ENCODE measurements around the gene KDM1B. TPM values are rescaled to one million over a fixed set of nuclear protein-coding genes. Genes with fewer than 3 reads are reported as not detected.
"Not testable (repeated sequence)": the region's sequence is repeated elsewhere in the genome, so short reads cannot be mapped to it uniquely, and the experiment has no call there.

The KDM1B gene
- total and polyA plus RNA-seq, 2 donors (not counting 1 experiment from before 2014, with no cell fraction given), result 12.0 to 26.1 TPM

DNA sequence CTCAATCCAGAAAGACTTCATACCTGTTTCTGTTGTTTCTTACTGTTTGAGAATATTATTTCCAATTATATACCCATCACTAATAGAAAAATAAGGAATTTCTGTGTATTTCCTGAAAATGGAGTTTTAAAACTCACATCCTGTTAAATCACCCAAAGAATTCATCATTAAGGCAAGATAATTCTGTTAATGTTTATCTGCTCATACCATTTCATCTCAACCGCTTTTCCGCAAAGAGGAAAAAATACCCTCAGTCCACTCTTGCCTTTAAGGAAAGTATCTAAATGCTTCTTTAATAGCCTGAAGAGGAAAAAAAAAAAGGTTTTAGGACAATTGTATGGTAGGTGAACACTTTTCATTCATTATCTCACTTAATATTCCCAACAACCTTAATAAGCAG is 7.6 kb upstream of the KDM1B start:
- TF ChIP-seq, protein P1, sequence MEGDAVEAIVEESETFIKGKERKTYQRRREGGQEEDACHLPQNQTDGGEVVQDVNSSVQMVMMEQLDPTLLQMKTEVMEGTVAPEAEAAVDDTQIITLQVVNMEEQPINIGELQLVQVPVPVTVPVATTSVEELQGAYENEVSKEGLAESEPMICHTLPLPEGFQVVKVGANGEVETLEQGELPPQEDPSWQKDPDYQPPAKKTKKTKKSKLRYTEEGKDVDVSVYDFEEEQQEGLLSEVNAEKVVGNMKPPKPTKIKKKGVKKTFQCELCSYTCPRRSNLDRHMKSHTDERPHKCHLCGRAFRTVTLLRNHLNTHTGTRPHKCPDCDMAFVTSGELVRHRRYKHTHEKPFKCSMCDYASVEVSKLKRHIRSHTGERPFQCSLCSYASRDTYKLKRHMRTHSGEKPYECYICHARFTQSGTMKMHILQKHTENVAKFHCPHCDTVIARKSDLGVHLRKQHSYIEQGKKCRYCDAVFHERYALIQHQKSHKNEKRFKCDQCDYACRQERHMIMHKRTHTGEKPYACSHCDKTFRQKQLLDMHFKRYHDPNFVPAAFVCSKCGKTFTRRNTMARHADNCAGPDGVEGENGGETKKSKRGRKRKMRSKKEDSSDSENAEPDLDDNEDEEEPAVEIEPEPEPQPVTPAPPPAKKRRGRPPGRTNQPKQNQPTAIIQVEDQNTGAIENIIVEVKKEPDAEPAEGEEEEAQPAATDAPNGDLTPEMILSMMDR (conservative IDR thresholded peaks at IDR 0.05 in 1 of 2, IDR thresholded peaks at IDR 0.05 in 1 of 2; ENCODE audit: low read depth in 1 of 2, low read length in 2 of 2), result no peak
- TF ChIP-seq EZH2 (IDR thresholded peaks at IDR 0.05; ENCODE audit: low read length, missing control alignments), result no peak
- Histone ChIP-seq H3K9me3 (ENCODE audit: control insufficient read depth, insufficient read depth, low read depth, low read length) (no peaks in the 10 kb centered on the region), H3K27me3 (ENCODE audit: control insufficient read depth, insufficient read depth, low read length) (no peaks in the 10 kb centered on the region), H3K4me2 (ENCODE audit: extremely low read depth, insufficient read depth, low read length) (no peak overlapping the region), H3K36me3 (ENCODE audit: control insufficient read depth, insufficient read depth, low read length) (no peaks in the 10 kb centered on the region), H3K4me3 (replicated peaks in 1 of 4; ENCODE audit: control extremely low read depth in 1 of 4, insufficient read depth in 1 of 4, low read depth in 3 of 4, low read length in 4 of 4) (no peak overlapping the region), H3K9ac (ENCODE audit: insufficient read depth, low read length) (no peak overlapping the region), H3K79me2 (ENCODE audit: control insufficient read depth, insufficient read depth, low read length) (no peaks in the 10 kb centered on the region), H4K20me1 (ENCODE audit: control insufficient read depth, extremely low read depth, insufficient read depth, low read length) (no peaks in the 10 kb centered on the region), H2AFZ (ENCODE audit: low read length) (no peak overlapping the region), H3K4me1 (ENCODE audit: control insufficient read depth, extremely low read depth, insufficient read depth, low read length) (peaks cover 2% of the 10 kb centered on the region), H3K27ac (ENCODE audit: insufficient read depth, low read length) (peak overlapping the region; percentile 30)
- no peak for DNase-seq (ENCODE audit: low read depth in 2 of 2)

GRCh38 chr6:18148304-18149025 is 6.8 kb upstream of the KDM1B start:
- no peak overlapping the region for H3K4me2 ChIP-seq (ENCODE audit: extremely low read depth, insufficient read depth, low read length)

GRCh38 chr6:18151391-18151790 is 3.8 kb upstream of the KDM1B start:
- not testable (repeated sequence) for H3K4me3 ChIP-seq (replicated peaks in 1 of 4; ENCODE audit: control extremely low read depth in 1 of 4, insufficient read depth in 1 of 4, low read depth in 3 of 4, low read length in 4 of 4); H3K79me2 ChIP-seq (ENCODE audit: control insufficient read depth, insufficient read depth, low read length); H3K36me3 ChIP-seq (ENCODE audit: control insufficient read depth, insufficient read depth, low read length); H3K27ac ChIP-seq (ENCODE audit: insufficient read depth, low read length); H4K20me1 ChIP-seq (ENCODE audit: control insufficient read depth, extremely low read depth, insufficient read depth, low read length); H2AFZ ChIP-seq (ENCODE audit: low read length); H3K4me1 ChIP-seq (ENCODE audit: control insufficient read depth, extremely low read depth, insufficient read depth, low read length); H3K4me2 ChIP-seq (ENCODE audit: extremely low read depth, insufficient read depth, low read length); H3K9ac ChIP-seq (ENCODE audit: insufficient read depth, low read length); DNase-seq (ENCODE audit: low read depth in 2 of 2); H3K27me3 ChIP-seq (ENCODE audit: control insufficient read depth, insufficient read depth, low read length); H3K9me3 ChIP-seq (ENCODE audit: control insufficient read depth, insufficient read depth, low read depth, low read length)

More at GRCh38 chr6:18148304-18149025, 6.8 kb upstream of the KDM1B start:
- no peaks in the 10 kb centered on the region for H4K20me1 ChIP-seq (ENCODE audit: control insufficient read depth, extremely low read depth, insufficient read depth, low read length)
- no peak overlapping the region for H3K9ac ChIP-seq (ENCODE audit: insufficient read depth, low read length)
- DNase-seq (ENCODE audit: low read depth in 2 of 2), result peak; percentile 88 to 93
- no peaks in the 10 kb centered on the region for H3K27me3 ChIP-seq (ENCODE audit: control insufficient read depth, insufficient read depth, low read length)
- H3K79me2 ChIP-seq (ENCODE audit: control insufficient read depth, insufficient read depth, low read length), result no peaks in the 10 kb centered on the region
- H3K4me3 ChIP-seq (replicated peaks in 1 of 4; ENCODE audit: control extremely low read depth in 1 of 4, insufficient read depth in 1 of 4, low read depth in 3 of 4, low read length in 4 of 4), result no peak overlapping the region
- no peak for TF ChIP-seq EZH2 (IDR thresholded peaks at IDR 0.05; ENCODE audit: low read length, missing control alignments)
- TF ChIP-seq, protein P1 (conservative IDR thresholded peaks at IDR 0.05 in 1 of 2, IDR thresholded peaks at IDR 0.05 in 1 of 2; ENCODE audit: low read depth in 1 of 2, low read length in 2 of 2), result no peak
- H3K27ac ChIP-seq (ENCODE audit: insufficient read depth, low read length), result peak overlapping the region; percentile 30
- peaks cover 8% of the 10 kb centered on the region for H3K4me1 ChIP-seq (ENCODE audit: control insufficient read depth, extremely low read depth, insufficient read depth, low read length)
- no peaks in the 10 kb centered on the region for H3K9me3 ChIP-seq (ENCODE audit: control insufficient read depth, insufficient read depth, low read depth, low read length)
- H2AFZ ChIP-seq (ENCODE audit: low read length), result no peak overlapping the region
- no peaks in the 10 kb centered on the region for H3K36me3 ChIP-seq (ENCODE audit: control insufficient read depth, insufficient read depth, low read length)
